ENCODE results near the gene ADGRL1. TPM values are rescaled to one million over a fixed set of nuclear protein-coding genes. Genes with fewer than 3 reads are reported as not detected.
"Not testable (repeated sequence)": the region's sequence is repeated elsewhere in the genome, so short reads cannot be mapped to it uniquely, and the experiment has no call there.

The ADGRL1 gene
- total RNA-seq, 2 experiments from 2014 or later = 20.8 to 23.5 TPM

DNA sequence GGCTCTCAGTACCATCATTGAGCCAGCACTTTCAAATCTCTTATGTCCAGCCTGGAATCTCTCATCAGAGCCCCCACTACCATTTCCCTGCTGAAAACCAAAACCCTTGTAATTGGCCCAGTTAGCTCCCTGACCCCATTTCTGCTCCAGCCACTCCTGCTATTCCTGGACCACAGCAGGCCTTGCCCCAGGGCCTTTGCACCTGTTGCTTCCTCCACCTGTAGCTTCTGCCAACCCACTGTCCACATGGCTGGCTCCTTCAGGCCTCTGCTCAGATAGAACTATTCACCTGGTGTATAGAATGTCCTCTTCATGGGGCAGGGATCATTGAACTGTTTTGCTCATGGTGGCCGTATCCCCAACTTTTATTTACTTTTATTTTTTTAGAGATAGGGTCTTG lies 20.3 kb downstream of the ADGRL1 start:
- not testable (repeated sequence) for H3K27ac Mint-ChIP-seq, H3K27me3 Mint-ChIP-seq
- POLR2A ChIA-PET = interaction anchor here (0.7 kb wide), 1 partner anchor 460 kb away, joined by 3 read pairs; no protein-coding TSS in a partner anchor

GRCh38 chr19:14185158-14185557 lies 20.8 kb downstream of the ADGRL1 start:
- ATAC-seq = no peak
- peaks cover under 1% of the 10 kb centered on the region for H3K4me1 Mint-ChIP-seq
- intact Hi-C loops (cut with DNase I, micrococcal nuclease) = no loop called here
- ChIA-PET CTCF (no interaction called here), POLR2A (interaction anchor here (0.7 kb wide), 1 partner anchor 459 kb away, joined by 3 read pairs; no protein-coding TSS in a partner anchor)
- no peaks in the 10 kb centered on the region for H3K36me3 Mint-ChIP-seq (ENCODE audit: low read depth)
- H3K4me3 Mint-ChIP-seq = no peak overlapping the region
- H3K27me3 Mint-ChIP-seq = no peaks in the 10 kb centered on the region
- H3K9me3 Mint-ChIP-seq (ENCODE audit: low read depth) = no peaks in the 10 kb centered on the region
- no peak for DNase-seq
- H3K27ac Mint-ChIP-seq = no peak overlapping the region

More for the DNA sequence above, 20.3 kb downstream of the ADGRL1 start:
- intact Hi-C loops (cut with DNase I, micrococcal nuclease); H3K4me3 Mint-ChIP-seq; H3K36me3 Mint-ChIP-seq (ENCODE audit: low read depth); H3K4me1 Mint-ChIP-seq; H3K9me3 Mint-ChIP-seq (ENCODE audit: low read depth); DNase-seq; ATAC-seq; CTCF ChIA-PET: not testable (repeated sequence)

DNA sequence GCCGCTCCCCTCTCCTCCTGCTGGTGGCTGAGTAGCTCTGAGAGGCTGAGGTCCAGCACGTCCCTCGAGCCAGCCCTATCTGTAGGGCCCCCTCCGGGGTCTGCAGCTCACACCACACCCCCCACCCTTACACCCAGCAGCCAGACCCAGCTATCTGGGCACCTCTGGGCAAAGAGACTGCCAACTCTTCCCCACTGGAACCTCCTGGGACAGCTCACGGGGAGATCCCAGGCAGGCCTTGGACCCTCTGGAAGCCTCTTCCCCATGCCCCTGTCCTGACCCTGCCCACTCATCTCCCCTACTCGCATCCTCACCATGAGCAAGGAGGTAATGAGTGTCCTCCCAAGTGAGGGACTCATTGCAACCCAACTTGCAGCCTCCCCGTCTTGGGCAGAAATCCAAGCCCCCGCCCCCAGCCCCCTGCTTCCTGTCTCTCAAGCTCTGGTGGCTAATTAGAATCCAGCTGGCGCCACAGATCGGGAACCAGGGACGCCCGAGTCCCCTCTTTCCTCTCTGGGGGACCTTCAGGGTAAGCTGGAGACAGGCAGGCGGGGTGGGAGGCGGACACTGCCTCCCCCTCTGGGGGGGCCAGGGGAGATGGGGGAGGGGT lies 22.1 kb downstream of the ADGRL1 start:
- H3K36me3 Mint-ChIP-seq (ENCODE audit: low read depth) = no peaks in the 10 kb centered on the region
- no peak for DNase-seq
- no peak overlapping the region for H3K27ac Mint-ChIP-seq
- no peaks in the 10 kb centered on the region for H3K9me3 Mint-ChIP-seq (ENCODE audit: low read depth)
- POLR2A ChIA-PET = no interaction called here
- H3K4me1 Mint-ChIP-seq = no peaks in the 10 kb centered on the region
- H3K4me3 Mint-ChIP-seq = no peak overlapping the region
- intact Hi-C loops (cut with DNase I, micrococcal nuclease) = no loop called here
- H3K27me3 Mint-ChIP-seq = no peaks in the 10 kb centered on the region
- CTCF ChIA-PET = interaction anchor here (0.5 kb wide), 1 partner anchor 440 kb away, joined by 3 read pairs; no protein-coding TSS in a partner anchor
- peak; percentile 33 for ATAC-seq

DNA sequence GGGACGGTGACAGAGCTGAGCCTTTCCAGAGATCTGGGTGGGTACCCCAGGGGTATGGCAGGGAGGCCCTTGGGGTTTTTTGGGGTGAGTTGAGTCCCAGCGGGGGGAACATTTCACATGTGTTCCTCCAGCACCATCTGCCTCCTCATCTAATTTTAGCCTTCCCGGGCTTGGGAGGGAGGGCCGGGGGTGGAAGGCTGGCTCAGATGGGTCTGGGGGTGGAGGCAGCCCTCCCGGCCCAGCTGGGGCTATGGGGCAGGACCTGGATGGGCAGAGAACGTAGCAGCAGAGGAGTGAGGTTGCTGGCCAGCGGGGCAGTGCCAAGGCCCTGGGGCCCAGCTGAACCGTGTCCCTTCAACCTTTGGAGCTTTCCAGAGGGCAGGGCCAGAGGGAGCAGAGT lies 23.5 kb downstream of the ADGRL1 start:
- intact Hi-C loops (cut with DNase I, micrococcal nuclease) = no loop called here
- Mint-ChIP-seq H3K27ac (no peak overlapping the region), H3K4me3 (no peak overlapping the region), H3K27me3 (no peaks in the 10 kb centered on the region), H3K4me1 (no peaks in the 10 kb centered on the region), H3K36me3 (ENCODE audit: low read depth) (no peaks in the 10 kb centered on the region), H3K9me3 (ENCODE audit: low read depth) (no peaks in the 10 kb centered on the region)
- CTCF ChIA-PET = no interaction called here
- DNase-seq (no peak), ATAC-seq (no peak)
- POLR2A ChIA-PET = no interaction called here

DNA sequence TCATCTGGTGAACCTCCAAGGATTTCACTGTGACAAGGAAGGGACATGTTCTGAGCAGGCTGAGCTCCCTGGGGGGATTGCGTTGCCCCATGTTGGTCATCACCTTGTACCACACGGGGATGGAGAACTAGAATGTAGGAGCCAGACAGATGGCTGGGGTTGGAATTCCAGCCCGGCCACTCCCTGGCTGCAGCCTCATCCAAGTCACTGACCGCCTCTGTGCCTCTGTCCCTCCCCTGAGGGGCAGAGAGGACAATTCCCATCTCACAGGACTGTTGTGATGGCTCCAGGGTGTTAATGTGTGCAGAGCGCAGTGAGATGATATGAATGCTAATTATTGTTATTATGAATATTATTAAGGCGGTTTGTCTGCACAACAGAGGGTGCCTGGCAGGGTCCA lies 24.1 kb downstream of the ADGRL1 start:
- H3K27me3 Mint-ChIP-seq = no peaks in the 10 kb centered on the region
- POLR2A ChIA-PET = no interaction called here
- intact Hi-C loops (cut with DNase I, micrococcal nuclease) = no loop called here
- no peaks in the 10 kb centered on the region for H3K9me3 Mint-ChIP-seq (ENCODE audit: low read depth)
- ATAC-seq = no peak
- DNase-seq = no peak
- peaks cover 5% of the 10 kb centered on the region for H3K36me3 Mint-ChIP-seq (ENCODE audit: low read depth)
- no peak overlapping the region for H3K27ac Mint-ChIP-seq
- CTCF ChIA-PET = no interaction called here
- no peak overlapping the region for H3K4me3 Mint-ChIP-seq
- no peaks in the 10 kb centered on the region for H3K4me1 Mint-ChIP-seq

- intact Hi-C loops (cut with DNase I, micrococcal nuclease); H3K27ac Mint-ChIP-seq; H3K4me3 Mint-ChIP-seq; H3K4me1 Mint-ChIP-seq; H3K9me3 Mint-ChIP-seq (ENCODE audit: low read depth); CTCF ChIA-PET; ATAC-seq; DNase-seq; H3K36me3 Mint-ChIP-seq (ENCODE audit: low read depth); POLR2A ChIA-PET; H3K27me3 Mint-ChIP-seq: not testable (repeated sequence)
Observed at GRCh38 chr19:14181199-14181598, 24.8 kb downstream of the ADGRL1 start.

- no peak for DNase-seq
- intact Hi-C loops (cut with DNase I, micrococcal nuclease) = no loop called here
- H3K4me1 Mint-ChIP-seq = peaks cover 5% of the 10 kb centered on the region
- H3K36me3 Mint-ChIP-seq (ENCODE audit: low read depth) = peaks cover 12% of the 10 kb centered on the region
- no peak overlapping the region for H3K27ac Mint-ChIP-seq
- H3K9me3 Mint-ChIP-seq (ENCODE audit: low read depth) = no peaks in the 10 kb centered on the region
- H3K27me3 Mint-ChIP-seq = no peaks in the 10 kb centered on the region
- no peak for ATAC-seq
- POLR2A ChIA-PET = no interaction called here
- CTCF ChIA-PET = interaction anchor here (0.6 kb wide), 1 partner anchor 9 kb away, joined by 3 read pairs; no protein-coding TSS in a partner anchor
- no peak overlapping the region for H3K4me3 Mint-ChIP-seq
Observed at GRCh38 chr19:14177496-14178074, 28.4 kb downstream of the ADGRL1 start.

- Mint-ChIP-seq H3K27me3 (no peaks in the 10 kb centered on the region), H3K27ac (peak overlapping the region; percentile 41), H3K36me3 (ENCODE audit: low read depth) (peaks cover 28% of the 10 kb centered on the region), H3K4me1 (peaks cover 5% of the 10 kb centered on the region), H3K4me3 (no peak overlapping the region), H3K9me3 (ENCODE audit: low read depth) (no peaks in the 10 kb centered on the region)
- CTCF ChIA-PET = interaction anchor here (1.5 kb wide), 1 partner anchor 171 kb away, joined by 3 read pairs; no protein-coding TSS in a partner anchor
- DNase-seq = no peak
- no peak for ATAC-seq
- intact Hi-C loops (cut with DNase I, micrococcal nuclease) = no loop called here
- POLR2A ChIA-PET = interaction anchor here (0.6 kb wide), 2 partner anchors 8 to 206 kb away, joined by 3 to 5 read pairs; no protein-coding TSS in a partner anchor
Observed at GRCh38 chr19:14175351-14175792, 30.6 kb downstream of the ADGRL1 start.

DNA sequence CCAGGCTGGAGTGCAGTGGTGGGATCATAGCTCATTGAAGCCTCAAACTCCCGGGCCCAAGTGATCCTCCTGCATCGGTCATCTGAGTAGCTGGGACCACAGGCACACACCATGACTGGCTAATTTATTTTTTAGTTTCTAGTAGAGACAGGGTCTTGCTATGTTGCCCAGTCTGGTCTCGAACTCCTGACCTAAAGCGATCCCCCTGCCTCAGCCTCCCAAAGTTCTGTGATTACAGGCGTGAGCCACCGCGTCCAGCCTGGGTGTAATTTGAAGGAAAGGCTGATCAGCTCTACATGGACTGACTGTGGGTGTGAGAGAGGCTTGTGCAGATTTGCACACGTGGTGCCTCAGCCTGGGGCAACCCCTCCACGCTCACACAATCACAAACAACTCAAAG lies 31.1 kb downstream of the ADGRL1 start:
- ChIA-PET CTCF (interaction anchor here (1.0 to 1.5 kb wide), 2 partner anchors 15 to 172 kb away, joined by 3 read pairs; no protein-coding TSS in a partner anchor), POLR2A (interaction anchor here (0.6 kb wide), 1 partner anchor 207 kb away, joined by 5 read pairs; no protein-coding TSS in a partner anchor)
- Mint-ChIP-seq H3K9me3 (ENCODE audit: low read depth) (no peaks in the 10 kb centered on the region), H3K36me3 (ENCODE audit: low read depth) (peaks cover 33% of the 10 kb centered on the region), H3K4me3 (no peak overlapping the region), H3K4me1 (peaks cover 5% of the 10 kb centered on the region), H3K27me3 (no peaks in the 10 kb centered on the region), H3K27ac (no peak overlapping the region)
- intact Hi-C loops (cut with DNase I, micrococcal nuclease) = no loop called here
- no peak for DNase-seq
- no peak for ATAC-seq

GRCh38 chr19:14168993-14169392 lies 37.0 kb downstream of the ADGRL1 start:
- peaks cover 26% of the 10 kb centered on the region for H3K4me1 Mint-ChIP-seq
- no peaks in the 10 kb centered on the region for H3K27me3 Mint-ChIP-seq
- no peak overlapping the region for H3K4me3 Mint-ChIP-seq
- H3K36me3 Mint-ChIP-seq (ENCODE audit: low read depth) = peaks cover 24% of the 10 kb centered on the region
- CTCF ChIA-PET = interaction anchor here (0.7 to 1.2 kb wide), 2 partner anchors 8 to 23 kb away, joined by 3 read pairs; no protein-coding TSS in a partner anchor
- H3K27ac Mint-ChIP-seq = no peak overlapping the region
- POLR2A ChIA-PET = interaction anchor here (2.4 kb wide), 1 partner anchor 32 kb away, joined by 8 read pairs; the partner anchor contains the start of gene ASF1B
- ATAC-seq (no peak), DNase-seq (no peak)
- H3K9me3 Mint-ChIP-seq (ENCODE audit: low read depth) = no peaks in the 10 kb centered on the region
- intact Hi-C loops (cut with DNase I, micrococcal nuclease) = no loop called here

DNA sequence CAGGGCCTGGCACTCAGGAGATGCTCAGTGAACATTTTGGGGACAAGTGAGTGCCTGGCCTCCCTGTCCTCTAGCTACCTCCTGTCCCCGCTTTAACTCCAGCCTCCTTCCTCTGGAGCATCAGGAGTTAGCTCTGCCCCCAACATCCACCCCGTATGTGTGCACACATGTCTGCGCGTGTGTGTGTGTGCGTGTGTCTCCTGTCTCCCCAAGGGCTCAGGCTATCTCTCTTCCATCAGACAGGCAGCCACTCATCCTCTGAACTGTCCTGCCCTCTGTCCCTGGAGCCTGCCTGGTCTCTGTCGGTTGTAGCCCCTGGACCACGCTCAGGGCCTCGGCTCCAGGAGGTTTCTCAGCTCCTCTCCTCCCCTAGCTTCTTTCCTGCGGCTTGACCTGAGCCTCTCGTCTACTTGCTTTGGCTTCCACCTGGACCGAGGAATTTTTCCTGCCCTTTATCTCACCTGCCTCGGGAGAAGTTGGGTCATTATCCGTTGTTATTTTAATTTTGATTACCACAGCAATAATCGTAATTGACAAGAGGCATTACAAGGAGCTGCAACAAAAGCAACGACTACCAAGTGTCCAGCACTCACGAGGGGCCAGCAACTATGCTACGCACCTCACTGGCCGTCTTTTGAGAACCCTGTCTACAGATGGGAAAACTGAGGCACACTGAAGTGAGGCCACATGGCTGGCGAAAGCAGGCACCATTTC lies 37.6 kb downstream of the ADGRL1 start:
- DNase-seq (no peak), ATAC-seq (peak; percentile 9)
- intact Hi-C loops (cut with DNase I, micrococcal nuclease) = no loop called here
- H3K4me1 Mint-ChIP-seq = peaks cover 26% of the 10 kb centered on the region
- CTCF ChIA-PET = interaction anchor here (0.6 to 1.2 kb wide), 3 partner anchors 9 to 182 kb away, joined by 3 read pairs; no protein-coding TSS in a partner anchor
- H3K27ac Mint-ChIP-seq = peak overlapping the region; percentile 39
- H3K4me3 Mint-ChIP-seq = no peak overlapping the region
- H3K27me3 Mint-ChIP-seq = no peaks in the 10 kb centered on the region
- POLR2A ChIA-PET = interaction anchor here (2.4 kb wide), 1 partner anchor 32 kb away, joined by 8 read pairs; the partner anchor contains the start of gene ASF1B
- H3K9me3 Mint-ChIP-seq (ENCODE audit: low read depth) = no peaks in the 10 kb centered on the region
- peaks cover 24% of the 10 kb centered on the region for H3K36me3 Mint-ChIP-seq (ENCODE audit: low read depth)
